Amygdala (tissue), 56 donors: ENCODE results near the gene TESK2.

Experiments used
- DNase-seq, 56 donors: peaks; one replicate each; lab custom pipeline; 2025; lab: John Stamatoyannopoulos, UW

TESK2 gene

GRCh38 chr1:45345014-45345413 lies 145.9 kb downstream of the TESK2 start:
- DNase-seq, result no peak

GRCh38 chr1:45344499-45344898 lies 146.5 kb downstream of the TESK2 start:
- DNase-seq, result no peak

GRCh38 chr1:45340816-45341466 lies 150.0 kb downstream of the TESK2 start:
- peak in 1 of 56 donors; percentile 18 for DNase-seq

GRCh38 chr1:45339789-45340558 lies 151.0 kb downstream of the TESK2 start, which contains the start of the genes MUTYH and TOE1:
Gene MUTYH (minus strand): TSS chr1:45340440. CDS start chr1:45334505, 5,935 bp downstream.
Gene TOE1 (plus strand): TSS chr1:45340170. CDS start chr1:45340253, 83 bp downstream.
- DNase-seq, result peak; percentile 51 to 91 (median 84)

- no peak for DNase-seq
These were observed 153.2 kb downstream of the TESK2 start for GRCh38 chr1:45337630-45338325.

- DNase-seq, result no peak
These were observed 155.1 kb downstream of the TESK2 start for GRCh38 chr1:45335855-45336324.

- DNase-seq, result peak in 8 of 56 donors; percentile 10 to 54 (median 20)
These were observed 156.4 kb downstream of the TESK2 start for GRCh38 chr1:45334308-45335245.

GRCh38 chr1:45332346-45332720 lies 158.6 kb downstream of the TESK2 start:
- DNase-seq, result no peak

GRCh38 chr1:45331436-45332345 lies 159.3 kb downstream of the TESK2 start:
- no peak for DNase-seq

- DNase-seq, result no peak
These were observed 161.5 kb downstream of the TESK2 start for GRCh38 chr1:45329445-45329844.

GRCh38 chr1:45328680-45329079 lies 162.3 kb downstream of the TESK2 start:
- DNase-seq, result no peak

GRCh38 chr1:45327644-45328515 lies 163.1 kb downstream of the TESK2 start:
- no peak for DNase-seq

GRCh38 chr1:45326627-45327623 lies 164.0 kb downstream of the TESK2 start, which contains the start of gene HPDL:
Gene HPDL (plus strand): TSS chr1:45326895. CDS start chr1:45327149, 254 bp downstream.
- peak in 53 of 56 donors; percentile 12 to 85 (median 71) for DNase-seq

GRCh38 chr1:45325851-45326506 lies 165.0 kb downstream of the TESK2 start:
- peak in 7 of 56 donors; percentile 8 to 35 (median 19) for DNase-seq

GRCh38 chr1:45322486-45323040 lies 168.4 kb downstream of the TESK2 start:
- no peak for DNase-seq

GRCh38 chr1:45321444-45321843 lies 169.5 kb downstream of the TESK2 start:
- DNase-seq, result no peak
